IMR-90 (cell line): ENCODE measurements around the gene AMIGO3. TPM values are rescaled to one million over a fixed set of nuclear protein-coding genes. Genes with fewer than 3 reads are reported as not detected.

ENCODE experiments used
- ATAC-seq: fragments of 200-7000 bp; cut with Tn5 transposase; 2 replicates; pipeline ENCODE4 v1.9.1; 2020; ENCODE audit warnings: low read depth, mild to moderate bottlenecking, moderate library complexity
- BruUV-seq: library from RNA; stranded (reverse); fragments of 400-500 nt; replicated peaks from 2 replicates; lab custom pipeline; 2021; lab: Mats Ljungman, UMichigan
- CTCF ChIA-PET: fragments of 300-600 bp; formaldehyde crosslinking; extraction: SDS; loops from one replicate; lab custom pipeline; 2021; ENCODE audit warnings: antibody characterized with exemption; lab: Yijun Ruan, JAX
- POLR2A ChIA-PET: fragments of 300-600 bp; sonication (Branson Sonifier 250); formaldehyde crosslinking; loops from one replicate; lab custom pipeline; 2022; ENCODE audit warnings: antibody characterized with exemption; ENCODE audit not compliant: unreplicated experiment; lab: Charles Lee
- DNase-seq: peaks from one replicate; pipeline ENCODE4 v3.0.0; 2013
- H2AFZ ChIP-seq: replicated peaks from 2 replicates; pipeline ENCODE3; 2013; ENCODE audit warnings: low read length, mild to moderate bottlenecking; ENCODE audit not compliant: poor library complexity
- H2AK5ac ChIP-seq: 2 replicates; pipeline ENCODE4 v1.6.1; 2013; ENCODE audit warnings: low read depth, low read length, inconsistent platforms
- H2AK9ac ChIP-seq: replicated peaks from 2 replicates; pipeline ENCODE3; 2013; ENCODE audit warnings: mild to moderate bottlenecking, low read depth, low read length, moderate library complexity; ENCODE audit not compliant: poor library complexity
- H2BK120ac ChIP-seq: 2 replicates; pipeline ENCODE4 v1.6.1; 2013; ENCODE audit warnings: low read depth, low read length, inconsistent platforms
- H2BK15ac ChIP-seq: 3 replicates; pipeline ENCODE4 v1.6.1; 2013; ENCODE audit warnings: low read depth, low read length, inconsistent platforms
- H2BK20ac ChIP-seq: 2 replicates; pipeline ENCODE4 v1.6.1; 2013; ENCODE audit warnings: low read depth, mild to moderate bottlenecking, inconsistent platforms, low read length, moderate library complexity
- H2BK5ac ChIP-seq: 2 replicates; pipeline ENCODE4 v1.6.1; 2013; ENCODE audit warnings: mild to moderate bottlenecking, low read depth, low read length, inconsistent platforms; ENCODE audit not compliant: poor library complexity, severe bottlenecking
- H3K14ac ChIP-seq: replicated peaks from 2 replicates; pipeline ENCODE4 v1.6.1; 2013; ENCODE audit warnings: low read depth, low read length, inconsistent platforms
- H3K18ac ChIP-seq: 2 replicates; pipeline ENCODE4 v1.6.1; 2013; ENCODE audit warnings: low read depth, low read length, control low read depth
- H3K23ac ChIP-seq: 2 replicates; pipeline ENCODE4 v1.6.1; 2013; ENCODE audit warnings: low read depth, low read length, inconsistent platforms
- H3K27ac ChIP-seq: 2 replicates; pipeline ENCODE4 v1.5.1; 2013; ENCODE audit warnings: mild to moderate bottlenecking, control low read depth, low read length; ENCODE audit not compliant: insufficient read depth
- H3K27me3 ChIP-seq: 2 replicates; pipeline ENCODE4 v1.6.1; 2013; ENCODE audit warnings: low read length; ENCODE audit not compliant: control insufficient read depth, insufficient read depth
- H3K36me3 ChIP-seq: 2 replicates; pipeline ENCODE4 v1.6.1; 2013; ENCODE audit warnings: low read length, mixed read lengths; ENCODE audit not compliant: control insufficient read depth, insufficient read depth
- H3K4ac ChIP-seq: 2 replicates; pipeline ENCODE4 v1.6.1; 2013; ENCODE audit warnings: low read depth, low read length, inconsistent platforms
- H3K4me1 ChIP-seq: 2 replicates; pipeline ENCODE4 v1.6.1; 2013; ENCODE audit warnings: low read length, mixed read lengths; ENCODE audit not compliant: control insufficient read depth, insufficient read depth
- H3K4me2 ChIP-seq: 2 replicates; pipeline ENCODE4 v1.6.1; 2013; ENCODE audit warnings: low read depth, mild to moderate bottlenecking, control low read depth, low read length, moderate library complexity
- H3K4me3 ChIP-seq: 2 replicates; pipeline ENCODE4 v1.5.1; 2013; ENCODE audit warnings: low read depth, mild to moderate bottlenecking, control low read depth, low read length, moderate library complexity; ENCODE audit not compliant: insufficient read depth
- H3K56ac ChIP-seq: 2 replicates; pipeline ENCODE4 v1.6.1; 2013; ENCODE audit warnings: low read length, inconsistent platforms; ENCODE audit not compliant: insufficient read depth; ENCODE audit errors: extremely low read depth
- H3K79me1 ChIP-seq, 2 experiments: 2 replicates each; pipeline ENCODE4 v1.6.1; 2013; ENCODE audit warnings: low read length in 2 of 2, inconsistent platforms in 1 of 2, low read depth in 1 of 2
- H3K9ac ChIP-seq: 2 replicates; pipeline ENCODE4 v1.6.1; 2013; ENCODE audit warnings: low read depth, low read length, control low read depth
- H3K9me1 ChIP-seq: 2 replicates; pipeline ENCODE4 v1.6.1; 2013; ENCODE audit warnings: low read length, inconsistent platforms; ENCODE audit not compliant: insufficient read depth
- H3K9me3 ChIP-seq: 2 replicates; pipeline ENCODE4 v1.6.1; 2013; ENCODE audit warnings: low read length; ENCODE audit not compliant: control insufficient read depth, insufficient read depth
- H4K20me1 ChIP-seq: 2 replicates; pipeline ENCODE4 v1.6.1; 2013; ENCODE audit warnings: low read length, inconsistent platforms; ENCODE audit not compliant: insufficient read depth
- H4K5ac ChIP-seq: 2 replicates; pipeline ENCODE4 v1.6.1; 2013; ENCODE audit warnings: mild to moderate bottlenecking, low read depth, low read length, control low read depth
- H4K8ac ChIP-seq, 2 experiments: 2 replicates each; pipeline ENCODE4 v1.6.1; 2013; ENCODE audit warnings: low read depth in 2 of 2, low read length in 2 of 2, control low read depth in 1 of 2, inconsistent platforms in 1 of 2
- H4K91ac ChIP-seq: 2 replicates; pipeline ENCODE4 v1.6.1; 2013; ENCODE audit warnings: low read depth, low read length, inconsistent platforms; ENCODE audit not compliant: insufficient read depth
- BHLHE40 ChIP-seq: fragments of 150-350 bp; IDR thresholded peaks from 2 replicates; pipeline ENCODE4 v1.6.1; 2016; ENCODE audit warnings: mild to moderate bottlenecking, low read depth, low read length
- ELK1 ChIP-seq: fragments of 150-350 bp; IDR thresholded peaks from 2 replicates; pipeline ENCODE4 v1.6.1; 2016; ENCODE audit warnings: low read depth, mild to moderate bottlenecking, low read length, moderate library complexity, borderline replicate concordance
- MAFK ChIP-seq: IDR thresholded peaks from 2 replicates; pipeline ENCODE4 v1.6.1; 2012; ENCODE audit warnings: low read depth, low read length, improper control_type of control experiment
- MXI1 ChIP-seq: IDR thresholded peaks from 2 replicates; pipeline ENCODE4 v1.6.1; 2012; ENCODE audit warnings: low read depth, mild to moderate bottlenecking, low read length, moderate library complexity, borderline replicate concordance
- NFE2L2 ChIP-seq: fragments of 150-350 bp; IDR thresholded peaks from 2 replicates; pipeline ENCODE4 v1.6.1; 2016; ENCODE audit warnings: low read depth, mild to moderate bottlenecking, low read length
- POLR2A ChIP-seq: IDR thresholded peaks from 2 replicates; pipeline ENCODE4 v1.6.1; 2012; ENCODE audit warnings: mild to moderate bottlenecking, low read depth, low read length
- RAD21 ChIP-seq: IDR thresholded peaks from 2 replicates; pipeline ENCODE4 v1.6.1; 2012; ENCODE audit warnings: low read length, improper control_type of control experiment
- RCOR1 ChIP-seq: IDR thresholded peaks from 2 replicates; pipeline ENCODE4 v1.6.1; 2012; ENCODE audit warnings: mild to moderate bottlenecking, low read length, improper control_type of control experiment; ENCODE audit not compliant: insufficient replicate concordance
- USF2 ChIP-seq: fragments of 150-350 bp; IDR thresholded peaks from 2 replicates; pipeline ENCODE4 v1.6.1; 2017; ENCODE audit warnings: mild to moderate bottlenecking, antibody characterized with exemption, low read length, low read depth
- WGBS, 2 experiments: methylation state at CpG; one replicate each; pipeline versions ENCODE4 v1.1.5 to v1.1.7; 2013; ENCODE audit warnings: missing lambda C conversion rate in 2 of 2; ENCODE audit not compliant: insufficient read length in 1 of 2; ENCODE audit errors: extremely low coverage in 2 of 2; 5-methylcytosine and 5-hydroxymethylcytosine counted together
- dilution Hi-C: fragments of 300-500 bp; cut with HindIII; formaldehyde crosslinking; loops from one replicate; pipeline ENCODE4 v1.14.3; 2018; ENCODE audit warnings: low sequenced_read_pairs; ENCODE audit not compliant: unreplicated experiment
- in situ Hi-C: fragments of 300-500 bp; cut with MboI; formaldehyde crosslinking; loops from 3 replicates; pipeline ENCODE4 v1.14.3; 2019; ENCODE audit warnings: low sequenced_read_pairs, inconsistent platforms, mixed read lengths
- intact Hi-C: fragments of 100-400 bp; cut with micrococcal nuclease; formaldehyde crosslinking; loops from 2 replicates; pipeline ENCODE4 v1.10.0; 2022
- polyA plus RNA-seq, 3 experiments: library from polyadenylated mRNA; depleted of rRNA; stranded (reverse); fragments of >200 nt; gene quantifications; 2 replicates each; pipeline ENCODE4 v1.2.3, GENCODE V29; 2012; ENCODE audit warnings: low replicate concordance in 1 of 3
- total RNA-seq: library from RNA; depleted of rRNA; stranded (reverse); fragments of >200 nt; gene quantifications from 2 replicates; pipeline ENCODE4 v1.2.3, GENCODE V29; 2012

AMIGO3 gene
- total and polyA plus RNA-seq, 2 of the 4 experiments (the other 2 are of a cell fraction) = 1.5 TPM; not detected in 1

GRCh38 chr3:49727924-49728361 lies 8.5 kb upstream of the AMIGO3 start:
- Histone ChIP-seq H4K20me1 (peaks cover 2% of the 10 kb centered on the region; the same call in 1 of the 2 replicates), H3K4me3 (no peak overlapping the region), H3K18ac (no peak overlapping the region), H3K56ac (no peak overlapping the region), H3K9me3 (no peaks in the 10 kb centered on the region), H2AK5ac (no peak overlapping the region), H3K36me3 (peaks cover 46% of the 10 kb centered on the region), H3K9me1 (0 out of 2 replicates have a peak, but pooled peaks cover 5% of the 10 kb centered on the region), H3K27me3 (no peaks in the 10 kb centered on the region), H4K8ac (no peak overlapping the region), H4K5ac (no peak overlapping the region), H2AK9ac (no peak overlapping the region), H3K9ac (no peak overlapping the region), H2BK15ac (no peak overlapping the region), H3K4me1 (peaks cover 7% of the 10 kb centered on the region), H2BK120ac (no peak overlapping the region), H4K91ac (no peak overlapping the region), H3K4me2 (no peak overlapping the region), H3K4ac (no peak overlapping the region), H3K23ac (no peak overlapping the region), H2BK20ac (no peak overlapping the region), H2AFZ (no peak overlapping the region), H2BK5ac (no peak overlapping the region), H3K14ac (no peak overlapping the region), H3K79me1 (peaks cover 12 to 23% of the 10 kb centered on the region in 2 experiments), H3K27ac (no peak overlapping the region)
- CTCF ChIA-PET = no interaction called here
- no peak for ATAC-seq
- WGBS, 2 experiments = 92% methylated on average over 7 of the region's 15 CpGs; no CpG with 5 or more reads in 1 of the 2 experiments
- TF ChIP-seq BHLHE40 = no peak
- TF ChIP-seq MAFK = no peak
- no peak for TF ChIP-seq MXI1
- no peak for TF ChIP-seq USF2
- TF ChIP-seq NFE2L2 = no peak
- no peak for TF ChIP-seq POLR2A
- no peak for TF ChIP-seq RAD21
- TF ChIP-seq ELK1 = no peak
- no peak for TF ChIP-seq RCOR1
- POLR2A ChIA-PET = no interaction called here
- dilution Hi-C loops = no loop called here
- DNase-seq = no peak
- in situ Hi-C loops = no loop called here
- intact Hi-C loops = no loop called here
- BruUV-seq = no TSS peak
